Psoas muscle (tissue), 8 donors: ENCODE results near the gene NIP7. TPM values are rescaled to one million over a fixed set of nuclear protein-coding genes. Genes with fewer than 3 reads are reported as not detected.

ENCODE experiments used
- ATAC-seq, 4 donors: fragments of 200-7000 bp; cut with Tn5 transposase; one replicate each; pipeline ENCODE4 v1.9.1; 2020; ENCODE audit warnings: moderate library complexity in 3 of 4, mild to moderate bottlenecking in 2 of 4
- DNase-seq, 2 donors: peaks; one replicate each; pipeline ENCODE4 v3.0.0-alpha.2; 2020
- H3K27ac ChIP-seq: fragments of 200-600 bp; one replicate; pipeline ENCODE4 v1.8.0; 2022
- H3K27me3 ChIP-seq, 3 donors: fragments of 200-600 bp in 1 of 3; one replicate each; pipeline versions ENCODE4 v1.6.1 to v1.8.0; 2013 to 2022; ENCODE audit warnings: low read length in 2 of 3, mild to moderate bottlenecking in 2 of 3, moderate library complexity in 1 of 3; ENCODE audit not compliant: insufficient read depth in 3 of 3
- H3K36me3 ChIP-seq, 2 donors: fragments of 200-600 bp in 1 of 2; one replicate each; pipeline versions ENCODE4 v1.6.1 to v1.8.0; 2013 to 2022; ENCODE audit warnings: low read depth in 1 of 2, mild to moderate bottlenecking in 1 of 2, moderate library complexity in 1 of 2; ENCODE audit not compliant: insufficient read depth in 1 of 2
- H3K4me1 ChIP-seq: fragments of 200-600 bp; one replicate; pipeline ENCODE4 v1.8.0; 2022
- H3K4me3 ChIP-seq: fragments of 200-600 bp; one replicate; pipeline ENCODE4 v1.8.0; 2022; ENCODE audit warnings: mild to moderate bottlenecking
- H3K9me3 ChIP-seq: fragments of 200-600 bp; one replicate; pipeline ENCODE4 v1.8.0; 2022
- WGBS, 3 donors: extraction: QIAGEN DNeasy Blood & Tissue Kit; methylation state at CpG; one replicate each; pipeline versions ENCODE4 v1.1.6 to v1.1.7; 2013; 5-methylcytosine and 5-hydroxymethylcytosine counted together
- intact Hi-C, 2 donors: fragments of 100-400 bp; cut with DNase I; formaldehyde crosslinking; loops; one replicate each; pipeline versions ENCODE4 v1.11.0 to v1.14.2; 2022
- polyA plus RNA-seq, 3 donors: library from polyadenylated mRNA; stranded (reverse); fragments of 200-250 nt; gene quantifications; one replicate each; pipeline ENCODE4 v1.2.3, GENCODE V29; 2013
- total RNA-seq, 4 donors: library from RNA; stranded (reverse); fragmentation: NEBNext Ultra II Directional in 2 of 4; extraction: Animal tissue kit (Norgen Biotek cat#: 25700) in 2 of 4; gene quantifications; one replicate each; pipeline versions ENCODE4 v1.2.1 to v1.2.4, GENCODE V29; 2021 to 2023
- TF ChIP-seq, protein P1 (sequence below): fragments of 200-600 bp; IDR thresholded peaks from one replicate; pipeline ENCODE4 v1.8.0; 2022; ENCODE audit warnings: antibody characterized with exemption
- donor health status: healthy with polysubstance abuse.
- donor health status: DM: no; HTN: no; CAD: no; lungs with moderate emphysema.
- donor health status: Bipolar disorder and iron deficiency.
- donor health status: healthy.
- donor health status: DM: yes; HTN: yes; CAD: no.
- donor health status: DM: no; HTN: no; CAD: no.
- donor health status: DM: no; HTN: no; CAD: no.
- donor health status: DM: yes; HTN: yes; CAD: no.

Gene NIP7
- total and polyA plus RNA-seq, 7 donors, result 9.2 to 24.8 (median 16.6) TPM

DNA sequence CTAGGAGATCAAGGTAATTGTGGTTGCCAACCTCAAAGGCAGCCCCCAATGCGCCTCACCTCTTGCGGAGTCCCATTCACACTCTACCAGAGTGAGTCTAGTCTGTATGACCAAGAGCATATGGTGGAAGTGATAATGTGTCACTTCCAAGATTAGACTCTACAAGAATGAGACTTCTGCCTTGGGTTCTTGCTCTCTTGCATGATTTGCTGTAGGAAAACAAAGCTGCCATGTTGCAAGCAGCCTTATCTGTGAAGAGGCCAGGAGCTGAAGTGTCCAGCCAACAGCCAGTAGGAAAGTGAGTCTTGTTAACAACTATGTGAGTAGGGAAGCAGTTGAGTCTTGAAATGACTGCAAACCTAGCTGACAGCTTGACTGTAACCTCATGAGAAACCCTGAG, 42.8 kb downstream of the NIP7 start:
- DNase-seq (no peak), ATAC-seq (no peak)
- 96 to 98% (median 98%) methylated on average over 2 of the region's 2 CpGs for WGBS, 3 donors
- Histone ChIP-seq H3K36me3 (peaks cover 13 to 72% of the 10 kb centered on the region in 2 donors), H3K4me3 (no peak overlapping the region), H3K27me3 (no peaks in the 10 kb centered on the region), H3K4me1 (peaks cover 11% of the 10 kb centered on the region), H3K27ac (no peak overlapping the region), H3K9me3 (no peaks in the 10 kb centered on the region)
- intact Hi-C loops, result loop anchor here in 1 of 2 donors (5.0 kb wide), 1 partner anchor 40 kb away; no protein-coding TSS in a partner anchor
- TF ChIP-seq, protein P1, sequence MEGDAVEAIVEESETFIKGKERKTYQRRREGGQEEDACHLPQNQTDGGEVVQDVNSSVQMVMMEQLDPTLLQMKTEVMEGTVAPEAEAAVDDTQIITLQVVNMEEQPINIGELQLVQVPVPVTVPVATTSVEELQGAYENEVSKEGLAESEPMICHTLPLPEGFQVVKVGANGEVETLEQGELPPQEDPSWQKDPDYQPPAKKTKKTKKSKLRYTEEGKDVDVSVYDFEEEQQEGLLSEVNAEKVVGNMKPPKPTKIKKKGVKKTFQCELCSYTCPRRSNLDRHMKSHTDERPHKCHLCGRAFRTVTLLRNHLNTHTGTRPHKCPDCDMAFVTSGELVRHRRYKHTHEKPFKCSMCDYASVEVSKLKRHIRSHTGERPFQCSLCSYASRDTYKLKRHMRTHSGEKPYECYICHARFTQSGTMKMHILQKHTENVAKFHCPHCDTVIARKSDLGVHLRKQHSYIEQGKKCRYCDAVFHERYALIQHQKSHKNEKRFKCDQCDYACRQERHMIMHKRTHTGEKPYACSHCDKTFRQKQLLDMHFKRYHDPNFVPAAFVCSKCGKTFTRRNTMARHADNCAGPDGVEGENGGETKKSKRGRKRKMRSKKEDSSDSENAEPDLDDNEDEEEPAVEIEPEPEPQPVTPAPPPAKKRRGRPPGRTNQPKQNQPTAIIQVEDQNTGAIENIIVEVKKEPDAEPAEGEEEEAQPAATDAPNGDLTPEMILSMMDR, result no peak

DNA sequence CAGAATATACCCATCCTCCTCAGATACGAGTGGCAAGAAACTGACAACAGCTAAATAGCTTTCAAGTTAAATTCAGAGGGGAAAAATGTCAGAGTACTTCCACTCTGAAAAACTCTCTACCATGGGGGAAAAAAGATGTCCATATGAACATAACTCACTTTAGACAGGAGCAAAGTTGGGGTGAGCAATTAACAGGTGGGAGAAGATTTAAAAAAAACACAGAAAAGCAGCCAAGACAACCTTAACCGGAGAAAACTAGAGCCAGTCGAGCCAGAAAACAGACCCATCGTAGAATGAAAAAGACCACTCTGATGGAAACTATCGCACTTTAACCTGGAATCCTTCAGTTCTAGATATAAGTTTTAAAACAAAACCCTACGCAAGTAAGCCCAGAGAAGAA, 45.4 kb downstream of the NIP7 start:
- Histone ChIP-seq H3K4me3 (peak overlapping the region; percentile 74), H3K4me1 (peaks cover 11% of the 10 kb centered on the region), H3K36me3 (peaks cover 8 to 47% of the 10 kb centered on the region in 2 donors), H3K9me3 (no peaks in the 10 kb centered on the region), H3K27me3 (no peaks in the 10 kb centered on the region), H3K27ac (peak overlapping the region; percentile 88)
- WGBS, 3 donors, result 3 to 5% (median 4%) methylated on average over 6 of the region's 6 CpGs
- no peak for ATAC-seq
- TF ChIP-seq, protein P1, result no peak
- intact Hi-C loops, result loop anchor here (2.0 to 5.0 kb wide), 3 partner anchors 43 to 66 kb away; no protein-coding TSS in a partner anchor
- no peak for DNase-seq

DNA sequence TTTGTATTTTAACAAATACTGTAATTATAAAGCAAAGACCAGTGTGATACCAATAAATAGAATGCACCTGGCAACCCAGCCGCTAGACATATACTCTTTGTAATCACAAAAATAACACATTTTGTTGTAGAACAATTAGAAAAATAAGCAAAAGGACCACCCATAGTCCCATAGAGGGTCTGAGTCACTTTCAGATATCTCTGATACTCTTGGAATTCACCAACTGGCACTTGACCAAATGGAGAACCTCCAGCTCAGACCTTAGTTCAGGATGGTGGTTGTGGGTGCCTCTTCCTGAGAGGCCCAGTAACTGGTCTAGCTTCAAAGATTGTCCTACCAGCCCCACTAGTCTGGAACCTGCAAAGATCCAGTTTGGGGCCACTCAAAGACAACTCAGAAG, 47.0 kb downstream of the NIP7 start:
- peaks cover 11% of the 10 kb centered on the region for H3K4me1 ChIP-seq
- TF ChIP-seq, protein P1, result no peak
- H3K9me3 ChIP-seq, result no peaks in the 10 kb centered on the region
- peaks cover 4 to 31% of the 10 kb centered on the region in 2 donors for H3K36me3 ChIP-seq
- 90 to 94% (median 94%) methylated on average over 1 of the region's 1 CpG for WGBS, 3 donors
- peak overlapping the region; percentile 74 for H3K4me3 ChIP-seq
- H3K27ac ChIP-seq, result peak overlapping the region; percentile 88
- DNase-seq (no peak), ATAC-seq (no peak)
- no peaks in the 10 kb centered on the region for H3K27me3 ChIP-seq
- intact Hi-C loops, result loop anchor here in 1 of 2 donors (2.0 kb wide), 1 partner anchor 180 kb away; no protein-coding TSS in a partner anchor

Other genes starting within 250 kb of the NIP7 start
- 1 to 10 TPM in 2 of 4 donors, under 1 TPM in 2; 0.40 to 1.8 (median 1.00) TPM for gene HAS3, start 234.1 kb upstream of the NIP7 start, total RNA-seq
- gene HAS3, start 234.1 kb upstream of the NIP7 start, polyA plus RNA-seq, result under 1 TPM; 0.51 to 0.86 (median 0.76) TPM
- gene CHTF8, start 207.2 kb upstream of the NIP7 start, total RNA-seq, result 10 to 100 TPM; 26.2 to 69.1 (median 49.9) TPM
- gene CHTF8, start 207.2 kb upstream of the NIP7 start, polyA plus RNA-seq, result 10 to 100 TPM; 28.3 to 63.6 (median 46.7) TPM
- 10 to 100 TPM; 38.8 to 85.3 (median 73.1) TPM for gene UTP4, start 207.1 kb upstream of the NIP7 start, total RNA-seq
- 100 to 1,000 TPM in 1 of 3 donors, 10 to 100 TPM in 2; 64.9 to 107 (median 75.8) TPM for gene UTP4, start 207.1 kb upstream of the NIP7 start, polyA plus RNA-seq
- 10 to 100 TPM; 12.6 to 19.4 (median 14.7) TPM for gene SNTB2, start 152.6 kb upstream of the NIP7 start, total RNA-seq
- gene SNTB2, start 152.6 kb upstream of the NIP7 start, polyA plus RNA-seq, result 1 to 10 TPM; 2.7 to 8.4 (median 6.5) TPM
- gene VPS4A, start 28.4 kb upstream of the NIP7 start, total RNA-seq, result 10 to 100 TPM; 46.2 to 60.6 (median 55.5) TPM
- 10 to 100 TPM; 38.1 to 76.2 (median 56.5) TPM for gene VPS4A, start 28.4 kb upstream of the NIP7 start, polyA plus RNA-seq
- gene PDF, start 9.2 kb upstream of the NIP7 start, total RNA-seq, result 10 to 100 TPM in 2 of 4 donors, 1 to 10 TPM in 2; 8.7 to 16.4 (median 11.0) TPM
- 10 to 100 TPM in 1 of 3 donors, 1 to 10 TPM in 2; 6.8 to 19.8 (median 7.8) TPM for gene PDF, start 9.2 kb upstream of the NIP7 start, polyA plus RNA-seq
- gene COG8, start 208 bp upstream of the NIP7 start, total RNA-seq, result 10 to 100 TPM; 28.3 to 36.5 (median 35.4) TPM
- 10 to 100 TPM; 16.7 to 25.3 (median 22.6) TPM for gene COG8, start 208 bp upstream of the NIP7 start, polyA plus RNA-seq
- gene TMED6, start 12.0 kb downstream of the NIP7 start, total RNA-seq, result under 1 TPM in 2 of 4 donors, not detected in 2; 0.26 to 0.34 TPM
- gene TMED6, start 12.0 kb downstream of the NIP7 start, polyA plus RNA-seq, result under 1 TPM in 2 of 3 donors, not detected in 1; 0.09 to 0.13 TPM
- gene TERF2, start 46.2 kb downstream of the NIP7 start, total RNA-seq, result 10 to 100 TPM; 39.3 to 45.1 (median 40.4) TPM
- gene TERF2, start 46.2 kb downstream of the NIP7 start, polyA plus RNA-seq, result 10 to 100 TPM; 17.7 to 36.8 (median 26.6) TPM
- gene CYB5B, start 84.8 kb downstream of the NIP7 start, total RNA-seq, result 10 to 100 TPM; 50.1 to 68.4 (median 55.0) TPM
- gene CYB5B, start 84.8 kb downstream of the NIP7 start, polyA plus RNA-seq, result 10 to 100 TPM; 42.1 to 92.8 (median 54.5) TPM
- 10 to 100 TPM; 18.8 to 27.9 (median 22.4) TPM for gene NFAT5, start 226.2 kb downstream of the NIP7 start, total RNA-seq
- gene NFAT5, start 226.2 kb downstream of the NIP7 start, polyA plus RNA-seq, result 1 to 10 TPM; 1.6 to 5.9 (median 2.0) TPM